ENCODE measurements around the gene AUTS2.
A peak's percentile ranks its signal among the peaks of the same experiment; 100 is the strongest.

AUTS2 gene
- 11.8 to 113 (median 61.3) reads per million in 4 experiments for total RNA-seq

DNA sequence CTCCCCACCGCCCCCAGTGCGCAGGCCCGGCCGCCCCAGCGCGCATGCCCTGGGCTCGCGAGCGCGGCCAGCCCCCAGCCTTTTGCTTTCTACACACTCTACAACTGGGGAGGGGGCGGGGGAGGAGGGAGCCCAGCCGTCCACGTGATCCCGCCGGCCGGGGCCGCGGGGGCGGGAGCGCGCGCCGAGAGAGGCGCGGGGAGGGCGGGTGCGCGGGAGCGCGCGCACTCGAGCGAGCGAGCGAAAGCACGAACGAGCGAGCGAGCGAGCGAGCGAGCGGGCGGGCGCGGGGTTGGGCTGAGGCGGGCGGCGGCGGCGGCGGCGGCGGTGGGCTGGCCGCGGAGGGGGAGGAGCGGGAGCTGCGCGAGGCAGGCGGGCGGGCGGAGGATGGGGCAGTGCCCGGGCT is at the start of gene AUTS2:
AUTS2 (plus strand) TSS at position 395 of the 406 bp plus-strand sequence. CDS start 1,179 bp downstream, outside the sequence.
- DNase-seq, result peak; percentile 2

DNA sequence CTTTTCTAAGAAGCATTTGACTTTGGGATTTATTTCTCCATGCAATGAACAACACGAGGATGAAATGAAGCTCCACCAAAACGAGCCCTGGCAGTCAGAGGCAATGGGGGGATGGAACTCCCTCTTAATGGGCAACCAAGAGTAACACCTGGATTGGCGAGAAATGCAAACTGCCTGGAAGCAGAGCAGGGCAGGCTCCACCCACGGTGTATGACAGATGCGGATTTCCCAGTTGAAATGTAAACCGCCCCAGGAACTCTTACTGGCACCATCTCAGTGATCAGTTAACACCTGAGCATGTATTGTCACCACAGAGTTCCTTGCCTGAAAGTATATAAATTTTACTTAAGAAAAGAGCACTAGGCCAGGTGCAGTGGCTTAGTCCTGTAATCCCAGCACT is 47.3 kb upstream of the AUTS2 start:
- no peak for DNase-seq

DNA sequence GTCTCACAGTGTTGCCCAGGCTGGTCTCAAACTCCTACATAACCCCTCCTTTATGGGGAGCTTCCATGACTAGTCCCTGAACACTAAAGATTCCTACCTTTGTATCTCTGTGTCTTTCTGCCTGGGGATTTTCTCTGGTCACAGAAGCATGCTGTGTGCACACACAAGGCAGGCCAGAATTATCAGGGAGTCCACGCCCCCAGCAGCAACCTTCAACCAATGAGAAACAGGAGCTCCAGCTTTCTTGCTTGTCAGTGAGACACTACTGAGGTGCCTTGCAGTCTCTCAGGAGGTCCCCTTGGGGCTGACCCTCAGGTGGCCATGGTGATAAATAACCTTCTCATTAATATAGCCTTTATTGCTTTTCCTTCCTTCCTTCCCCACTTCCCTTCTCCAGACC is 45.1 kb upstream of the AUTS2 start:
- DNase-seq, result no peak

DNA sequence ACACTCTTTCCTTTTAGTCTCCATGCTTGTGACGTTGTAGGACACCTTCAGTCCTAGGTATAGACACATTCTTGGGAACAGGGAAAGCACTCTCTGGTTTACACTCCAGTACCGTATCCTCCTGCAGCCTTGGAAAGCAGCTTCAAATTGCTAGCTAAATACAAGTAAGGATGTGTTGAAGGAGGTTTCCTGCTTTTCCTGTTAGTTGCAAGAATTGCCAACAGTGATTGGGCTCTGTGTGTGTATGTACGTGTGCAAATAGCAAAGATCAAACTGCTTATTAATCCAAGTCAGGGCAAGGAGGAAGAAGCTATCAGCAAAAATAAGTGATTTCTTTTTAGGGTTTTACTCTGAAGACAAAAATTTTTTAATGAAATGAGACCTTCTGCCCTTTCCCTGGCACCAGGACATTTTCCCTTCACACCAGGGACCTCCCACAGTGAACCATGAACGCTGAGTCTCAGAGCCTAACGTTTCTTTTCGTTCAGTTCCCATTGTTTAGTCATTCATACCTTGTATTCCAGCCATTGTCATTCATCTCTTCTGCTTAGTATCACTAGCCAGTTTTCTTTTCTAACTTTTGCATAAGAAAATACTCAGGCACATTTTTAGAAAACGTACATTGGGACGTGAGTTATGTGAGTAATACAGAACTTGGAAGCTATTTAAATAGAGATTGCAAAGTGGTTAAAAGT is 36.9 kb upstream of the AUTS2 start:
- no peak for DNase-seq

DNA sequence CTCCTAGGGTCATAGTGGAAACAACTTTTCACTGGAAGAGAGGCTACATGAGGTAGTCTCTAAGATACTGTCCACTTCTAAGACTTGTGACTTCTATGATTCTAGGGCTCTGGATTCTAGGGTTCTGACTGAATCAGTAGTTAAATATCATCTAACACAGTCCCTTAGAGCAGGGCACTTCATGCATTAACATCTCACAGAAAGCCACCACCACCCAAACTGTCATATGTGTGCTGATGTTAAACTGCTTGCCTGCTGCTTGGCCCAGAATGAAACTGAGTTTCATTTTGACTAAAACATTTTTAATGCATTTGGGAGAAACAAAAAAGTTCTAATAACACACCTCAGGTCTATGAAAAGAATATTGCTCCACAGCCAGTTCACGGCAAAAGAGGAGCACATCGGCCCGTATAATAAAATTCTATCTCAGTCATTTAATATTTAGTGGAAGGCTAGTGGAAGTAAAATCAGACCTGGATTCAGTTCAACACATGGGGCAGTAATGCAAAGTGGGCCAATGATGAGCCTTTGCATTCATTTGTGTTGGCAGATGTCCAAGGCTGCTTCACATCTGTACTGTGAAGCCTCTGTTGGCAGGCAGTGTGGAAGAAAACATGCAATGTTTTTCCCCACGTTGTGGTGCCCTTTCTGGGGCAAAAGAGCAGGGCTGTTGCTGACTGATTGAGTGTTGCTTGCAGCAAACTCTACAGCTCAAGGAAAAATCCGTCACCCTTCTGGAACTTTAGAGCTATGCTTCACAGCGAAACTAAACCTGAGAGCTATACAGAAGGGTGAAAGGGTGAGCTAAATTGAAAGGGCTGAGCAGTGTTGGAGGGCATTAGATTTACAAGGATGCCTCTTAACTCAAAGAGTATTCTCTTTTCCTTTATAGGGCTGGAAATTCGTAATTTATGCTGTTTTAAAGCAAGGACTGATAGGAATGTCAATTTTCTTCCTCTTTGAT is 33.5 kb upstream of the AUTS2 start:
- no peak for DNase-seq

DNA sequence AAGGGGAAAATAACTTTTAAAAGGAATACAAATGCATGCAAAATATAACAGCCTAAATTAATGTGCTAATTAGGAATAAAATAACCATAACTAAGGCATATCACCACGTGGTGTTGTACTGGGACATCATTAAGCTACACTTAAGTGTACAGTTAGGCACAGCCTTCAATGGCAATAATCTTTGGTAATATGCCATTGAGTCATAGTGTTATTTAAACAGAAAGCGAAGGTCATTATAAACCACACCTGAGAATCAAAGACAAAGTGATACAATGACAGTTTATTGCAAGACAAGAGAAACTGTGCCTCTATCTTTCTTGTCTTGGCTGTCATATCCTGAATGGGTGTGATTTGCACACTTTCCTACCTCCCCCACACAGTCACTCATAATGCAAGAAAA is 30.5 kb upstream of the AUTS2 start:
- DNase-seq, result no peak

DNA sequence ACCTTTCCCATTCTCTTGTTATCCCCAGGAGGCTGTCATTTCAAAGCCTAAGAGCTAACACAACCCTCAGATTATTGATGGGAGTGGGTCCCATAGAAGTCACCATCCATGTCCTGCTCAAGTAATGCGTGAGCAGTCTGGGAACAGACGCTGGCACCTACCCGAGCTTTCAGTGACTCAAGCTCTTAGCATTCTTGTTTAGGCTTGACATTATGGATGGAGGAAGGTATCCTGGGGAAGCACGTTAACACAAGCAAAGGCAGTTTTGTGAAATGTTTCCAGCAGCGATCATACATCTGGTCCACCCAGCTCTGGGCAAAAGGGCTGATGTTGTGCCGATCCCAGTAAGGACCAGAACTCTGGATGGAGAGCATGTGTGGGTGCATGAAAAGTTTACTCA is 30.0 kb upstream of the AUTS2 start:
- no peak for DNase-seq

DNA sequence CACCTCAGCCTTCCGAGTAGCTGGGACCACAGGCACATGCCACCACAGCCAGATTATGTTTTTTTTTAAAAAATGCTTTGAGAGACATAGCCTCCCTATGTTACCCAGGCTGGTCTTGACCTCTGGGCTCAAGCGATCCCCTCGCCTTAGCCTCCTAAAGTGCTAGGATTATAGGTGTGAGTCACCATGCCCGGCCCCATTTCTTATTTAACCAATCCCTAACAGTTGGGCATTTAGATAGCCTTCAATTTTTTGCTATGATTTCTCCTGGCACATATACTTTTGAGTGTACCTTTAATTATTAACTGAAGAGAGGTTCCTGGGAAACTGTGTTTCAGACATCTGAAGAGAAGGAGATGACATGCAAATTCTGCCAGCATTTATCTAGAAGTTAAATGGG is 22.6 kb upstream of the AUTS2 start:
- DNase-seq, result no peak

DNA sequence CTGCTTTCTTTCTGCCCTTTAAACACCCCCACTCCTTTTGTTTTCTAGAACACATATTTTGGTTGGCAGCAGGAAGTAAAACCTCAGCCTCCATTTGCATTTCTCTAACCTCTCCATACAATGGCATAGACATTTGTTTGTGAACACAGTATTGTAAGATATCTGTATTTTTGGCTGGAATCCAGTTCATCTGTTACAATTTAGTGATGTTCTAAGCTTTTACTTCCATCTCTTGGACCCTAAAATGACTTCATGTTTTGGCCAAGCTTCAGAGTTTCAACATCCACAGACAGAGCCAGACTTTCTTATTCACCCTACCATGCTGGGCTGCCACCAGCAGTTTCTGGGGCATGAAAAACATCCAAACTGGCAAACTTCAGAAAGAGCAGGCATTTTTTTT is 21.1 kb upstream of the AUTS2 start:
- no peak for DNase-seq

DNA sequence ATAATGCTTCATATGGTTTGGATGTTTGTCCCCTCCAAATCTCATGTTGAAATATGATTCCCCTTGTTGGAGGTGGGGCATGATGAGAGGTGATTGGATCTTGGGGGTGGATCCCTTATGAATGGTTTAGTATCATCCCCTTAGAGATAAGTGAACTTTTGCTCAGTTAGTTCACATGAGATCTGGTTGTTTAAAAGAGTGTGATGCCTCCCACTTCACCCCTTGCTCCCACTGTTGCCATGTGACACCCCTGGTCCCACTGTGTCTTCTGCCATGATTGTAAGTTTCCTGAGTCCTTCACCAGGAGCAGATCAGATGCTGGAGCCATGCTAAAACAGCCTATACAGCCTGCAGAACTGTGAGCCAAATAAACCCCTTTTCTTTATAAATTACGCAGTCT is 13.1 kb upstream of the AUTS2 start:
- DNase-seq, result no peak

DNA sequence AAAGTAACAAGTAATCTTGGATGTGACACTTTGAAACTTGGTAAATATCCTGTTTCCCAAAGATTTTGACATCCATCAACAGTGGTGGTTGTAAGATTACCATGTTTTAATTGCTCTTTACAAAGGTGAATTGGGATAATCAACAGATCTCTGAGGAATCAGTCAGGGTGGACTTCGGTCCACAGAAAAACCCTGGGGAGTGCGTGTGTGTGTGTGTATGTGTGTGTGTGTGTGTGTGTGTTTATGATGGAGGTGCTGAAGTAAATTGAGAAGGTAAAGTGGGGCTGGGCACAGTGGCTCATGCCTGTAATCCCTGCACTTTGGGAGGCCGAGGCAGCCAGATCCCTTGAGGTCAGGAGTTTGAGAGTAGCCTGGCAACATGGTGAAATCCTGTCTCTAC is 12.0 kb upstream of the AUTS2 start:
- DNase-seq, result no peak

DNA sequence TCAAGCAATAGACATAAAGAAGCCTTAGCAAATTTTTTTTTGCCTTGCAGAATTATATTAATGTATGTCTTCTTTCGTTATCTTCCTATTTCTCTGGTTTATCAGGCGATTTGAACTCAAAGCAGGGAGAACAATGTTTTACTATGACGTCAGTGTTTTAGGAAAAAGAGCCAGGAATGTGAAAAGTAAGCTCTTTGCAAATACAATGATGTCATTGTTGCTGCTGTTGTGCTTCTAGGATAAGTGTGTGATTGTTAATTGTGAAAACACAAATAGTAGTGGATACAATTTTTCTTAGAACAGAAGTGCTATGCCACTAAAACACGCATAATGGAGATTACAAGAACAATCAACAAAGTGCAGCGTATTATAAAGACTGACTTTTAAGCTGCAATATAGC is 9.5 kb upstream of the AUTS2 start:
- DNase-seq, result no peak

DNA sequence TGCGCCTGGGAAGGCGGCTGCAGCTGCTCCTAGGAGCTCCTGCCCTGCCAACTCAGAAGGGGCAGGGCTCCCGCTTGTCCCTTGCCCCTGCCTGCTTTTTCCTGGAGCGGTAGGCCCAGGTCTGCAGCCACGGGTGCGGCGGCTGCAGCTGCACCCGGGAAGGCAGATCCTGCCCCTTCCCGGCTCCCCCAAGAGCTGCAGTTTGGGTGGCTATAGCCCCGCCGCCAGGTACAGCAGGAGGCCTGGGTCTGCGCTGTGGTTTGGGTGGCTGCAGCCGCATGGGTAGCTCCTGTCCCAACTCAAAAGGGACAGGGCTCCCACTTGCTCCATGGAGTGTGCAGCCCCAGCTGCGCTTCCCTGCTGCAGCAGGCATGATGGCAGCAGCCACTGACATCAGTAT is 6.5 kb upstream of the AUTS2 start:
- DNase-seq, result no peak

DNA sequence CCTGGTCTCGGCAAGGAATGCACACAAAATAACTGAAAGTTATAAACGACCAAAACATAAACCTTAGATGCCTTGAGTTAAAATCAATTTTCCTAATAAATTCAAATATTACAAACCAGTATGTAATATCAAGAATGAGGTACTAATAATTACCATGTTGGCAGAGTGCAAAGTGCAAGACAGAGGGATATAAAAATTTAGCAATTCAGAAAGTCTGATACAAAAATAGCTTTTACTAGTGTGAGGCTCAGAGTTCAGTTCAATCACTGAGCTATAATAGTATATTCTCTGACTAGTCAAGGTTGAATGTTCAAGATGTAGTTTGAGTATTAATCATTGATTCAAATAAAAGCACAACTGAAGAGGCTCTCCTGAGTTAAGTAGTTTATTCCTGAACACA is 4.8 kb upstream of the AUTS2 start:
- DNase-seq, result no peak

DNA sequence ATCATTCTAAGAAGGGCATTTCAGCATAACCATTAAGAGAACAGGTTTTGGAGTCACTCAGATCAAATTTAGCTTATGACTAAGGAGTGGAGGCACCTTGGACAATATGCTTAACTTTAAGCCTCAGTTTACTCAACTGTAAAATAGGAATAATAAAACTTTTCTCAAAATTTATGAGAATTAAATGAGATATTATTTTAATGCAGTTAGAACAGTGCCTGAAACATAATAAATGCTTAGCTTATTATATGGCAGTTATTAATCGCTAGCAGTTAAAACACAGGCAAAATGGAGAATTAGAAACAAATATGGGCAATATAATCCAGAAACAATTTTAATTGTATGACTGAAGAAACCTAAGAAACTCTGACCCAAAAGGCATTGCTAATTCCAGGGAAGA is 2.9 kb upstream of the AUTS2 start:
- no peak for DNase-seq

DNA sequence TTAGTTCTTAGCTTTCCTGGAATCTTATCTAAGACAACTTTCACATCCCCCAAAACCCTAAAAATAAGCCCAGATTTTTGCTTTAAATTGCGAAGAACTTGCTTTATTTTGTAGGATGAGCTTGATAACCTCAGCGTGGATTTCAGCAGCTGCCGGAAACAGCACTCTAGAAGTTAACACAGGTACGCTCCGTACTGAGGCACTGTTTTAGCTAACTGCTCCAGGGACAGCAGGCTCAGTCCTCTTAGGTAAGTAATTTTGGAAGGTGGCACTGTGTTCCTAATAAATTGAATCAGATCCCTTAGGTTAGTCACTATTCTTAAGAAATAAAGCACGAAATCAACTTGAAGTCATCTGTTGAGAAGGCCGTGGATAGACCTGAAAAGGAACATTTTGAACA is 2.2 kb upstream of the AUTS2 start:
- DNase-seq, result no peak

DNA sequence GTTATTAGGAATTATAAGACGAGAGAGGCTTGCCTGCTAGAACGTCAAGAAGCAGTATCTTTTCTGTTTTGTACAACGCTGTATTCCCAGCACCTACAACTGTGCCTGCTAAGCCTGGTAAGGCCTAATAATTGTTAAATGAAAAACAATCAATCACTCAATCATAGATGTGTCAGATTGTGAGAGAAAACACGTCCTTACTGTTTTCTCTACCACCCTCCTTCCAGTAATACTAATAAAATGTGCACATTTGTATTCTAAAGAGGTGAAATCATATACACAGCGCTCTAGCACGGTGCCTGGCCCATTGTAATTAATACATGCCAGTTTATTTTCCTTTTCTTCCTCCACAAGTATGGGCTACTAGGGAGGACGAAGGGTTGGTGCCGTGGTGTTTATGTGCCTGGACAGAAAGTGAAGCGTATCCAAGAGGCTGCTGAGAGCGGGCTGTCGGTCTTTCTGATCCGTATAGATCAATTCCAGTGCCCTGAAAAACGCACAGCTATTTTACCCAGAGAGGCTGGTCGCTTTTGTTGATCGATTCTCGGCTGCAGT is 1.5 kb upstream of the AUTS2 start:
- no peak for DNase-seq

DNA sequence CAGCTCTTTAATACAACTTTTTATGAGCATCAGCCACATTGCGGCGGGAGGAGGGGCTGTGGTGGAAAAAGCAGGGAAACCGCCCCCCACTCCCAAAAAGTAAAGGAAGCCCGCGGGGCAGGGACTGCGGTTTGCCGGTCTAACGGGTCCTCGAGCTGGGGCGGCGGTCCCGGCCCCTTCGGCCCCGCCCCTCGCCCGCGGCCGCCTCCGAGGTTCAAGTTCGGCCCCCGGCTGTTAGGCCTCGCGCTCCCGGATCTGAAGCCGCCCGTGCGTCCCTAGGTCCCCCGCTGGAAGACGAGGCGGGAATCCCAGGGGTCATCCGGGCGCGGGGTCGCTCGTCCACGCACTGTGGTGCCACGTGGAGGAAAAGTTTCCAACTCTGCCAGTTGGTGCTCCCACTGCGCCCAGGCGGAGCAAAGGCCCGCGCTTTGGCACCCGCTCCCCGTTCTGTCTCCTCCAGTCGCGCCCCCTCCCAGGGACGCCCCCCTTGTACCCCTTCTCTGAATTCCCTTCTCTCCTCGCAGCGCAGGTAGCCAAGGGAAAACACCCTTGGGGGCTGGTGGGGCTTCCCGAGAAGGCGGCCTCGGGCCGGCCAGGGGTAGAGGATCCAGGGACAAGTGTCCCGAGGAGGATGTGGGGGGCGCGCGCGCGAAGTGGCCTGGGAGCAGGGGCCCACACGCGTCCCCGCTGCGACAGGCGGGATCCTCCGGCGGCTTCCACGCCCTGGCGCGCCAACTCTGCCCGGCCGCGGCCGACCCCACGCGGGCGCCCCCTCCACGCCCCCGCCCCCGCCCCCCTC is 798 bp upstream of the AUTS2 start:
- DNase-seq, result no peak

DNA sequence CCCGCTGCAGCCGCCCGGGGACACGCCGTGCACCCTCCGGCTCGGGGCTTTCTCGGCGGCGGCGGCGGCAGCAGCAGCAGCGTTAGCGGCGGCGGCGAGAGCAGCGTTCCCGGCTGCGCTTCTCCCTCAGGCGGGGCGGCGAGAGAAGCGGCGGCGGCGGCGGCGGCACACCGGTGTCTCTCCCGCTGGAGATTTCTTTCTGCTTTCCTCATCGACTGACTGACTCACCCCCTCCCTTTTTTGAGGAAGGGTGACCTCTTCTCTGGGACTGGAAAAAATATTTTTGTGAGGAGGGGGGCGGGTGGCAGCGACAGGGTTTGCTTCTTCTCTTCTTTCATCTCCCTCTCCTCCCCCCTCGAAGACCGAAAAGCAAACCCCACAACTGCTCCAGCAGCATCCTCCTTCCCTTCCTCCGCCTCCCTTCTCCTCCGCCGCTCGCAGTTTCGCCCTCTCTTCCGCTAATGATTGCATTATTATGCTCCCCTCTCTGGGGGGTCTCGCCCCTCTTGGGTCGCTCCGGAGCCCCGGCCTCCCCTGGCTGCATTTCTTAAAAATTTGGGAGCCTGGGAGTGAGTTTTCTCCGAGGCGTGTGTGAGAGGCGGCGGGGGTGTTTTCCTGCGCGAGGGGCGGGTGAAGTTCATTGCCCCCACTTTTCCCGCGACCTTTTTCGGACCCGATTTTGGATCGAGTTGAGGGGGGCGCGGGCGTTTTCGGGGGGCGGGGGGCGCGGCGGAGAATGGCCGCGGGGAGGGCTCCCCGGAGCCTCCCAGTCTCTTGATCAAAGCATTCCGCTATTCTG is 411 bp downstream of the AUTS2 start:
- DNase-seq, result no peak

DNA sequence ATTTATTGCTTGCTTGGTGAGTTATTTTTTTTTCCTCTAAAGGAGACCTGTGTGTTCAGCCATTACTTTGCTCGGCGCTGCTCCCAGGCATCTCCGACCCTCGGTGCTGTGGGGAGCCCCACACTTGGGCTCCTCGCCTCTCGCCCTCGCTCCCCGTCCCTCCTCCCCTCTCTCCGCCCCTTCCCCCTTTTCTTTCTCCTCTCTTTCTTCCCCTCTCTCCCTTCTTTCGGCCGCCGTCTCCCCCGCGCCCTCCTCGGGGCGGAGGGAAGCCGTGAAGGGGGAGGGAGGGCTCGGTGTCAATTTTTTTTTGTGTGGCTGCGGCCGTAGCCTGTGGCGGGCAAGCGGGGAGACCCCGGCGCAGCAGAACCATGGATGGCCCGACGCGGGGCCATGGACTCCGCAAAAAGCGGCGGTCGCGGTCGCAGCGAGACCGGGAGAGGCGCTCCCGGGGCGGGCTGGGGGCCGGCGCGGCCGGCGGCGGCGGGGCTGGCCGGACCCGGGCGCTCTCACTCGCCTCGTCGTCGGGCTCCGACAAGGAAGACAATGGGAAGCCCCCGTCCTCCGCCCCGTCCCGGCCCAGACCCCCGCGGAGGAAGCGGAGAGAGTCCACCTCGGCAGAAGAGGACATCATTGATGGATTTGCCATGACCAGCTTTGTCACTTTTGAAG is 1.1 kb downstream of the AUTS2 start:
- no peak for DNase-seq

DNA sequence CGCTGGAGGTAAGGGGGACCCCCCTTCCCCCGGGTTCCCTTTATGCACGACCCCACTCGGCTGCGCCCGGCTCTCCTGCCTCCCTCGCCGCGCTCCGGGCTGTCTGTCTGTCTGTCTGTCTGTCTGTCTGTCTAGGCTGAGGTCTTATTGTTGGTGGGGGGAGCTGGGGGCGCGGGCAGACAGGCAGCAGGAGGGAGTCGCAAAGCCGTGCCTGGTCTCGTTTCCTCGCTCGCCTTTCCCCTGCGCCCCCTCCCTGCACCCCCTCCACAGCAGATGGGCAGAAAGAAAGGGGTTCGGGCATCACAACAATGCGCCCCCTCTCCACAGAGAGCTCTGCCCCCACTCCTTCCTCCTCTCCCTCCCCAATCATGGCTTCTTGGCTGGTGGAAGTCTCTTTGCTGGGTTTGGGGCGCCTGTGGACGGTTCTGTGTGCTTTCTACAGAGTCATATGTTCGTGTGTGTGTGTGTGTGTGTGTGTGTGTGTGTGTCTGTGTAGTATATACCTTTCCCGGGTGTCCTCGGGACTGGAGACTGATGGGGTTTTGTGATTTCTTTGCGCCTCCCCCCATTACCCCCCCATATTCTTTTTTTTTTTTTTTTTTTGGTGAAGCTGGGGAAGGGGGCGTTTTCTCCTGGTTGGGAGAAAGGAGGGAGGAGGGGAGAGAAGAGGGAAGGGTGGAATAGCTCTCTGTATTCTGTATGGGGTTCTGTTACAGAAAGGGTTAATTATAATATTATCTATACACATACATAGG is 1.9 kb downstream of the AUTS2 start:
- no peak for DNase-seq

All from effector CD8-positive, alpha-beta T cell (primary cell).